GM15510 (cell line): ENCODE results near the gene EXOC3.

ENCODE experiments used
- POLR2A ChIP-seq: IDR thresholded peaks from 3 replicates; pipeline ENCODE4 v1.6.1; 2011; ENCODE audit warnings: borderline replicate concordance; ENCODE audit not compliant: insufficient read length; ENCODE audit errors: extremely low read depth

The EXOC3 gene

GRCh38 chr5:476102-476813 is 33.3 kb downstream of the EXOC3 start:
- no peak for TF ChIP-seq POLR2A

- no peak for TF ChIP-seq POLR2A
Measured at GRCh38 chr5:476814-477175, 33.8 kb downstream of the EXOC3 start.

- TF ChIP-seq POLR2A, result no peak
Measured at GRCh38 chr5:477247-477646, 34.3 kb downstream of the EXOC3 start.

GRCh38 chr5:477871-478270 is 34.9 kb downstream of the EXOC3 start:
- no peak for TF ChIP-seq POLR2A

GRCh38 chr5:478369-478981 is 35.5 kb downstream of the EXOC3 start:
- no peak for TF ChIP-seq POLR2A

- TF ChIP-seq POLR2A, result no peak
Measured at GRCh38 chr5:478982-479535, 36.1 kb downstream of the EXOC3 start.

GRCh38 chr5:479566-480319 is 36.8 kb downstream of the EXOC3 start:
- no peak for TF ChIP-seq POLR2A

- TF ChIP-seq POLR2A, result no peak
Measured at GRCh38 chr5:481347-481746, 38.4 kb downstream of the EXOC3 start.

GRCh38 chr5:482021-482420 is 39.0 kb downstream of the EXOC3 start:
- no peak for TF ChIP-seq POLR2A

- no peak for TF ChIP-seq POLR2A
Measured at GRCh38 chr5:482506-482905, 39.5 kb downstream of the EXOC3 start.

- TF ChIP-seq POLR2A, result no peak
Measured at GRCh38 chr5:483011-483410, 40.0 kb downstream of the EXOC3 start.

GRCh38 chr5:483434-484140 is 40.6 kb downstream of the EXOC3 start:
- no peak for TF ChIP-seq POLR2A

GRCh38 chr5:484556-484955 is 41.6 kb downstream of the EXOC3 start:
- no peak for TF ChIP-seq POLR2A

GRCh38 chr5:485113-485945 is 42.4 kb downstream of the EXOC3 start:
- no peak for TF ChIP-seq POLR2A
